Measurements from ENCODE around the gene SUN1. TPM values are rescaled to one million over a fixed set of nuclear protein-coding genes. Genes with fewer than 3 reads are reported as not detected.
"Not testable (repeated sequence)": the region's sequence is repeated elsewhere in the genome, so short reads cannot be mapped to it uniquely, and the experiment has no call there.

Gene SUN1
- total RNA-seq, 6 experiments from 2014 or later, result 51.0 to 69.8 (median 61.2) TPM

- no peaks in the 10 kb centered on the region; the same call in 1 of the 2 replicates for H3K4me1 Mint-ChIP-seq (ENCODE audit: low read depth)
- H3K9me3 Mint-ChIP-seq, result no peaks in the 10 kb centered on the region
- DNase-seq, result no peak
- no peak overlapping the region for H3K27ac Mint-ChIP-seq
- peaks cover 2% of the 10 kb centered on the region; the same call in 1 of the 2 replicates for H3K27me3 Mint-ChIP-seq (ENCODE audit: insufficient read depth)
- no peaks in the 10 kb centered on the region for H3K36me3 Mint-ChIP-seq (ENCODE audit: low read depth)
- H3K4me3 Mint-ChIP-seq, result no peak overlapping the region
- no peak for TF ChIP-seq CTCF (IDR thresholded peaks at IDR 0.05)
Observed at GRCh38 chr7:803243-803635, 29.0 kb upstream of the SUN1 start.

- H3K36me3 Mint-ChIP-seq (ENCODE audit: low read depth); H3K27me3 Mint-ChIP-seq (ENCODE audit: insufficient read depth); DNase-seq; H3K4me3 Mint-ChIP-seq; H3K4me1 Mint-ChIP-seq (ENCODE audit: low read depth); H3K27ac Mint-ChIP-seq; H3K9me3 Mint-ChIP-seq: not testable (repeated sequence)
Observed at GRCh38 chr7:803796-804195, 28.5 kb upstream of the SUN1 start.

GRCh38 chr7:805261-805660 is 27.0 kb upstream of the SUN1 start:
- TF ChIP-seq CTCF (IDR thresholded peaks at IDR 0.05), result no peak
- Mint-ChIP-seq H3K4me1 (ENCODE audit: low read depth) (no peaks in the 10 kb centered on the region; the same call in 1 of the 2 replicates), H3K4me3 (no peak overlapping the region), H3K27ac (no peak overlapping the region), H3K27me3 (ENCODE audit: insufficient read depth) (peaks cover 2% of the 10 kb centered on the region; the same call in 1 of the 2 replicates), H3K9me3 (no peaks in the 10 kb centered on the region), H3K36me3 (ENCODE audit: low read depth) (no peaks in the 10 kb centered on the region)
- no peak for DNase-seq

GRCh38 chr7:815284-816216 is 16.7 kb upstream of the SUN1 start:
- H3K27ac Mint-ChIP-seq, result peak overlapping the region; percentile 64
- peaks cover 23% of the 10 kb centered on the region for H3K36me3 Mint-ChIP-seq (ENCODE audit: low read depth)
- H3K4me3 Mint-ChIP-seq, result peak overlapping the region; percentile 81
- H3K4me1 Mint-ChIP-seq (ENCODE audit: low read depth), result peaks cover 59% of the 10 kb centered on the region
- DNase-seq, result no peak
- H3K9me3 Mint-ChIP-seq, result peaks cover 4% of the 10 kb centered on the region; the same call in 1 of the 2 replicates
- peaks cover 5% of the 10 kb centered on the region for H3K27me3 Mint-ChIP-seq (ENCODE audit: insufficient read depth)
- no peak for TF ChIP-seq CTCF (IDR thresholded peaks at IDR 0.05)

- peak overlapping the region; percentile 81 for H3K4me3 Mint-ChIP-seq
Observed at GRCh38 chr7:816300-816750, 16.0 kb upstream of the SUN1 start.

More at GRCh38 chr7:816300-816750, 16.0 kb upstream of the SUN1 start:
- DNase-seq, result peak; percentile 96
- Mint-ChIP-seq H3K9me3 (peaks cover 4% of the 10 kb centered on the region; the same call in 1 of the 2 replicates), H3K27me3 (ENCODE audit: insufficient read depth) (peaks cover 5% of the 10 kb centered on the region), H3K4me1 (ENCODE audit: low read depth) (peaks cover 67% of the 10 kb centered on the region), H3K27ac (no peak overlapping the region; the same call in 1 of the 2 replicates), H3K36me3 (ENCODE audit: low read depth) (peaks cover 27% of the 10 kb centered on the region)
- TF ChIP-seq CTCF (IDR thresholded peaks at IDR 0.05), result no peak
